Gastrocnemius medialis (tissue), 4 donors: Measurements from ENCODE around the gene DGKG. TPM values are rescaled to one million over a fixed set of nuclear protein-coding genes. Genes with fewer than 3 reads are reported as not detected.

Source experiments
- ATAC-seq, 2 donors: fragments of 150-250 bp; one replicate each; pipeline ENCODE4 v1.9.1; 2016
- DNase-seq, 2 donors: peaks; one replicate each; pipeline ENCODE4 v3.0.0-alpha.2; 2019
- H3K27ac ChIP-seq, 4 donors: fragments of 200-600 bp; sonication (generic); 1 replicate in 1 of 4; 2 replicates in 3 of 4; pipeline ENCODE4 v1.5.1; 2016 to 2018; ENCODE audit warnings: mild to moderate bottlenecking in 2 of 4, moderate library complexity in 1 of 4
- H3K27me3 ChIP-seq, 3 donors: fragments of 200-600 bp; sonication (generic) in 2 of 3; 1 replicate in 1 of 3; 2 replicates in 2 of 3; pipeline versions ENCODE4 v1.5.1 to v1.6.0; 2016 to 2019; ENCODE audit warnings: mild to moderate bottlenecking in 1 of 3, moderate library complexity in 1 of 3
- H3K36me3 ChIP-seq, 2 donors: fragments of 200-600 bp; sonication (generic) in 1 of 2; one replicate each; pipeline ENCODE4 v1.5.1; 2017 to 2018
- H3K4me1 ChIP-seq, 2 donors: fragments of 200-600 bp; sonication (generic) in 1 of 2; one replicate each; pipeline ENCODE4 v1.5.1; 2016 to 2017; ENCODE audit warnings: mild to moderate bottlenecking in 2 of 2
- H3K4me3 ChIP-seq, 4 donors: fragments of 200-600 bp; sonication (generic) in 3 of 4; 1 replicate in 1 of 4; 2 replicates in 3 of 4; pipeline ENCODE4 v1.5.1; 2016 to 2019; ENCODE audit warnings: mild to moderate bottlenecking in 2 of 4
- H3K9me3 ChIP-seq, 3 donors: fragments of 200-600 bp; sonication (generic) in 2 of 3; 1 replicate in 1 of 3; 2 replicates in 2 of 3; pipeline ENCODE4 v1.5.1; 2016 to 2019
- POLR2A ChIP-seq, 2 donors: fragments of 450-650 bp; IDR thresholded peaks; one replicate each; pipeline ENCODE4 v1.6.1; 2017; ENCODE audit warnings: antibody characterized with exemption in 2 of 2, mild to moderate bottlenecking in 2 of 2, moderate library complexity in 2 of 2
- in situ Hi-C, 4 donors: fragments of 200-750 bp; cut with MboI; loops; one replicate each; pipeline versions ENCODE4 v1.15.0 to v1.8.0; 2017; ENCODE audit warnings: low sequenced_read_pairs in 4 of 4
- intact Hi-C: fragments of 100-400 bp; cut with DNase I; formaldehyde crosslinking; loops from one replicate; pipeline ENCODE4 v1.15.1; 2023; ENCODE audit warnings: low total_unique reads
- total RNA-seq, 4 donors: library from RNA; depleted of rRNA; stranded (reverse); fragments of >200 nt; gene quantifications; one replicate each; pipeline versions ENCODE4 v1.1.0 to v1.2.3, GENCODE V29; 2016
- TF ChIP-seq, protein P1 (sequence below), 5 experiments: fragments of 450-650 bp in 3 of 5; fragments of 200-600 bp in 2 of 5; sonication (generic) in 2 of 5; IDR thresholded peaks in 4 of 5; conservative IDR thresholded peaks in 1 of 5; 1 replicate in 4 of 5; 2 replicates in 1 of 5; pipeline ENCODE4 v1.5.1; 2016 to 2019; ENCODE audit warnings: antibody characterized with exemption in 5 of 5, mild to moderate bottlenecking in 3 of 5, moderate library complexity in 3 of 5

DGKG gene
- total RNA-seq, 4 donors from 2014 or later = 5.0 to 11.2 (median 7.7) TPM

DNA sequence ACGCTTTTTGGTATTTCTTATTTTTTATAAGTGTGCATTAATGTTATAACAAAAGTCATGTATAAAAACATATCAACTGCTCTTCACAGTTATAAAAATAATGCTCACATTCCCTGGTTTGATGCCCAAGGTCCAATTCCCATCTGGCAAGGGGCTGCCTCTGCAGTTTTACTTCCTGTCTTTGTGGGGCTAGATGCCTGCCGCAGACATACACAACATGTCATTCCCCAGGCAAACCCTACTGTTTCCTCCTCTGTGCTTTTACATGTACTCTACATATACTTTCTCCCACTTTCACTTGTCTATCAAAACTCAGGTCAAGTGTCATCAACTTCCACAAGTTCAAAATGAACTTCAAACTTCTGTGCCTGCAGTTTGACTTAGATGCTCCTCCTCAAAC is 192.7 kb downstream of the DGKG start:
- DNase-seq = no peak
- no peak for ATAC-seq
- intact Hi-C loops = no loop called here

DNA sequence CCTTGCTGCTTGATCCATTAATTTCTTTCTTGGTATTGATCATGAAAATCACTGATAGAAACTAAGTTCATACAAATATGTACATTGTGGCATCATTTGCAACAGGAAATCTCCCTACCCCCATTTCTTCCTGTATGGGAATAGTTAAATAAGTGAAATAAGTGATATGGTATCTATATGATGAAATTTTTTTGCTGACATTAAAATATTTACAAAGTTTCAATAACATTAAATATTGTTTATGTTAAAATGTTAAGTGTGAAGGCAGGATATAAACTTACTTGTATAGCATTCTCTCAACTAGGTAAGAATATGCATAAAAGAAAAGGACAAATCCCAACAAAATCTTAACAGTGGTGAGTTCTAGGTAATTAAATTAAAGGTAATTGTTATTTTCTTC is 193.1 kb downstream of the DGKG start:
- Histone ChIP-seq H3K36me3 (no peaks in the 10 kb centered on the region), H3K4me1 (no peaks in the 10 kb centered on the region), H3K4me3 (no peak overlapping the region), H3K9me3 (no peaks in the 10 kb centered on the region), H3K27me3 (no peaks in the 10 kb centered on the region), H3K27ac (no peak overlapping the region)
- no peak for TF ChIP-seq POLR2A (IDR thresholded peaks at IDR 0.05)
- TF ChIP-seq, protein P1, sequence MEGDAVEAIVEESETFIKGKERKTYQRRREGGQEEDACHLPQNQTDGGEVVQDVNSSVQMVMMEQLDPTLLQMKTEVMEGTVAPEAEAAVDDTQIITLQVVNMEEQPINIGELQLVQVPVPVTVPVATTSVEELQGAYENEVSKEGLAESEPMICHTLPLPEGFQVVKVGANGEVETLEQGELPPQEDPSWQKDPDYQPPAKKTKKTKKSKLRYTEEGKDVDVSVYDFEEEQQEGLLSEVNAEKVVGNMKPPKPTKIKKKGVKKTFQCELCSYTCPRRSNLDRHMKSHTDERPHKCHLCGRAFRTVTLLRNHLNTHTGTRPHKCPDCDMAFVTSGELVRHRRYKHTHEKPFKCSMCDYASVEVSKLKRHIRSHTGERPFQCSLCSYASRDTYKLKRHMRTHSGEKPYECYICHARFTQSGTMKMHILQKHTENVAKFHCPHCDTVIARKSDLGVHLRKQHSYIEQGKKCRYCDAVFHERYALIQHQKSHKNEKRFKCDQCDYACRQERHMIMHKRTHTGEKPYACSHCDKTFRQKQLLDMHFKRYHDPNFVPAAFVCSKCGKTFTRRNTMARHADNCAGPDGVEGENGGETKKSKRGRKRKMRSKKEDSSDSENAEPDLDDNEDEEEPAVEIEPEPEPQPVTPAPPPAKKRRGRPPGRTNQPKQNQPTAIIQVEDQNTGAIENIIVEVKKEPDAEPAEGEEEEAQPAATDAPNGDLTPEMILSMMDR (IDR thresholded peaks at IDR 0.05 in 4 of 5, conservative IDR thresholded peaks at IDR 0.05 in 1 of 5) = no peak
- in situ Hi-C loops (no loop called here), intact Hi-C loops (no loop called here)
- ATAC-seq = no peak
- no peak for DNase-seq

More for the DNA sequence above, 192.7 kb downstream of the DGKG start:
- Histone ChIP-seq H3K27ac (no peak overlapping the region), H3K4me3 (no peak overlapping the region), H3K4me1 (no peaks in the 10 kb centered on the region), H3K27me3 (no peaks in the 10 kb centered on the region), H3K9me3 (no peaks in the 10 kb centered on the region), H3K36me3 (no peaks in the 10 kb centered on the region)
- TF ChIP-seq POLR2A (IDR thresholded peaks at IDR 0.05) = no peak
- TF ChIP-seq, protein P1 (IDR thresholded peaks at IDR 0.05 in 4 of 5, conservative IDR thresholded peaks at IDR 0.05 in 1 of 5) = no peak
- in situ Hi-C loops = no loop called here

DNA sequence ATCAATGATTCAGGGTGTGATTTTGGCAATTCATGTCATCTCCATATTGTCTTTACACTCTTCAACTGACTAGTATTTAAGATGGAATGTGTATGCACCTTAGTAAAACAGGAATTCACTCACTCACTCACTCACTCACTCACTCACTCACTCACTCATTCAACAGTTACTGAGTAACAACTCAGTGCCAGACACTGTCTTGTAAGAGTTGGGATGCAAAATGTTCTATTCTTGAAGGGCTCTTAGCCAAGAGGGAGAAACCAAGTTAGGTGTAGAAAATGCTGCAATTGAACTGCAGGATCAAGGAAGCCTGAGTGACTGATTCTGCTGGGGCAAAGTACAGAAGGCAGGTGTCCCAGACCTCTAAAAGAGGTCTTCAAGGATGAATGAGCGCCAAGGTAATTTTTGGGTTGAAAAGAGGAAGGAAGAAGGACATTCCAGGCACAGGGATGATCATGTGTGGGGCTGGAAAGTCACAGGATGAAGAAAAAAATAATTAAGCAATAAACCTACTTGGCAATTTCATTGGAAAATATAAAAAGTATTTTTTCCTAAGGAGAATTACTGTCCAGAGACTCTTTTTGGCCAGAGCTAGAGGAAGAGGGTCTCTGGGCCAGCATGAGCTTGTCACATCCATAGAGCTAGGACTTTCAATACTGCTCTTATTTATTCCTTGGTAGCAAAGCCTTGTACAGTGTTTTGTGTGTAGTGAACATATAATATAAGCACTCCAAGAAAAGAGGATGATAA is 194.2 kb downstream of the DGKG start:
- in situ Hi-C loops = no loop called here
- DNase-seq = no peak
- Histone ChIP-seq H3K27ac (no peak overlapping the region), H3K36me3 (no peaks in the 10 kb centered on the region), H3K4me1 (no peaks in the 10 kb centered on the region), H3K27me3 (no peaks in the 10 kb centered on the region), H3K9me3 (no peaks in the 10 kb centered on the region), H3K4me3 (no peak overlapping the region)
- no peak for ATAC-seq
- TF ChIP-seq, protein P1 (IDR thresholded peaks at IDR 0.05 in 4 of 5, conservative IDR thresholded peaks at IDR 0.05 in 1 of 5) = no peak
- no peak for TF ChIP-seq POLR2A (IDR thresholded peaks at IDR 0.05)
- intact Hi-C loops = no loop called here

DNA sequence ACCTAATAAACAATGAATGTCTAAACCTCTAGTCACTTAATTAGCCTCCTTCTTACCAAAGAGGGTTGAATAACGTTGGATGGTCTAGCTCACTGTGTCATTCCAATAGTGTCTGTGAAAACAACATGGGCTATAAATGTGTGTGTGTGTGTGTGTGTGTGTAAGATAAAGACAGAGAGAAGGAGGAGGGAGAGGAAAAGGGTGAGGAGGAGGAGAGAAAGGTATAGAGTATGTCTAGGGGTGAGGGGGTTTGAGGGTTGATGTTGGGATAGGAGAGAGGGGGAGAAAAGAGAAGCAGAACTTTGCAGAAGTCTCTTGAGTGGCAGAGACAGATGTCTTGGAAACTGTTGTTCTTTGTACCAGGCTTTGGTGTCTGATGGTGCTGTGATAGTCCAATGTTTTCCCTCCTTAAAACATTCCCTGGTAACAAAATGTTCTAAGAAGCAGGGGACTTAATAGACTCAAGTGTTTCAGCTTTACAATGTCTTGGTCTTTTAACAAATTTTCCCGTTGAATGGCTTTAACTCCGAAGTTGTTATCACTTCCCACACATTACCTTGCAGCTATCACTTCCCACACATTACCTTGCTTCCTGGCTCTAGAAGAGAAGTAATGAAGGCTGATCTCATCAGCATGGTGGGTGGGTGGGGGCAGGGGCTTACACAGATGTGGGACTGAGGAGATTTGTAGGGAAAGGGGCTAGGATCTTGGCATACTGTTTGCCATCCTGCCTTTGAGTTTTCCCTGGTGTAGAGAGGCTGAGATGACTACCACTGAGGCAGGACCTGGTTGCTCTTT is 195.3 kb downstream of the DGKG start:
- Histone ChIP-seq H3K9me3 (no peaks in the 10 kb centered on the region), H3K4me3 (no peak overlapping the region), H3K27me3 (no peaks in the 10 kb centered on the region), H3K27ac (no peak overlapping the region), H3K4me1 (no peaks in the 10 kb centered on the region), H3K36me3 (no peaks in the 10 kb centered on the region)
- intact Hi-C loops = no loop called here
- in situ Hi-C loops = no loop called here
- DNase-seq = no peak
- TF ChIP-seq, protein P1 (IDR thresholded peaks at IDR 0.05 in 4 of 5, conservative IDR thresholded peaks at IDR 0.05 in 1 of 5) = no peak
- ATAC-seq = no peak
